NCI-H774 (cell line): ENCODE measurements around the gene ZFP90.
"Not testable (repeated sequence)": the region's sequence is repeated elsewhere in the genome, so short reads cannot be mapped to it uniquely, and the experiment has no call there.

Experiments used
- DNase-seq: peaks from one replicate; lab custom pipeline; 2025; lab: John Stamatoyannopoulos, UW

The ZFP90 gene

GRCh38 chr16:68519225-68519745, 19.8 kb upstream of the ZFP90 start:
- no peak for DNase-seq

GRCh38 chr16:68520649-68521086, 18.4 kb upstream of the ZFP90 start:
- DNase-seq: peak; percentile 63

- DNase-seq: no peak
These were observed 14.8 kb upstream of the ZFP90 start for GRCh38 chr16:68524069-68524820.

GRCh38 chr16:68526143-68526781, 12.8 kb upstream of the ZFP90 start:
- no peak for DNase-seq

- DNase-seq: no peak
These were observed 12.3 kb upstream of the ZFP90 start for GRCh38 chr16:68526782-68527145.

GRCh38 chr16:68528233-68528632, 10.9 kb upstream of the ZFP90 start:
- no peak for DNase-seq

- peak; percentile 24 for DNase-seq
These were observed 10.3 kb upstream of the ZFP90 start for GRCh38 chr16:68528686-68529379.

- no peak for DNase-seq
These were observed 9.5 kb upstream of the ZFP90 start for GRCh38 chr16:68529608-68529930.

- peak; percentile 59 for DNase-seq
These were observed 9.0 kb upstream of the ZFP90 start for GRCh38 chr16:68529931-68530701.

GRCh38 chr16:68533937-68534336, 5.2 kb upstream of the ZFP90 start:
- DNase-seq: no peak

- DNase-seq: no peak
These were observed 3.8 kb upstream of the ZFP90 start for GRCh38 chr16:68535331-68535730.

GRCh38 chr16:68539711-68540239, 684 bp downstream of the ZFP90 start:
- DNase-seq: no peak

GRCh38 chr16:68548947-68549346, 9.9 kb downstream of the ZFP90 start:
- no peak for DNase-seq

GRCh38 chr16:68553186-68553585, 14.1 kb downstream of the ZFP90 start:
- no peak for DNase-seq

- DNase-seq: not testable (repeated sequence)
These were observed 21.2 kb downstream of the ZFP90 start for GRCh38 chr16:68560341-68560740.

- no peak for DNase-seq
These were observed 24.7 kb downstream of the ZFP90 start for GRCh38 chr16:68563631-68564381.

GRCh38 chr16:68564382-68564985, 25.4 kb downstream of the ZFP90 start:
- DNase-seq: no peak

- no peak for DNase-seq
These were observed 35.4 kb downstream of the ZFP90 start for GRCh38 chr16:68574479-68574878.

- no peak for DNase-seq
These were observed 36.0 kb downstream of the ZFP90 start for GRCh38 chr16:68575082-68575481.

- no peak for DNase-seq
These were observed 38.3 kb downstream of the ZFP90 start for GRCh38 chr16:68577352-68577853.
